ENCODE measurements around the gene ZFPM1.

DNA sequence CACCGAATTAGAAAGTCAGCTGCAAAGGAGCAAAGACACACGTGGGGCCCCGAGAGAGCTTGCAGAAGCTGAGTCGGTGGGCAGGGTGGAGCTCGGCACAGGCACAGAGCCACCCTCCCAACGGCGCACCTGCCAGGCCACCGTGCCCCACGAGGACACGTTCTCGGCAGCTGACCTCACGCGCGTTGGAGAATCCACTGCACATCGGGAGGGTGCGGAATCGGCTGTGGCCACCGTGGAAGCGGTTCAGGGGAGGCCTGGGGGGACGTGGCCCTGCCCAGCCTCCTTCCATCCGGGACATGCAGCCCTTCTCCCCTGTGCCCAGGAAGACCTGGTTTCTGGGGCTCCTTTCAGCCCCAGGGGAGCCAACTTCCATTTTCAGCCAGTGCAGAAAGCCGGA lies 20.9 kb upstream of the ZFPM1 start:
- TF ChIP-seq RAD21 (IDR thresholded peaks at IDR 0.05; ENCODE audit: low read depth) (no peak), NFIC (IDR thresholded peaks at IDR 0.05) (no peak), YY1 (IDR thresholded peaks at IDR 0.05; ENCODE audit: low read depth) (no peak), EP300 (IDR thresholded peaks at IDR 0.05; ENCODE audit: borderline replicate concordance) (no peak)
- TF ChIP-seq, protein P1, sequence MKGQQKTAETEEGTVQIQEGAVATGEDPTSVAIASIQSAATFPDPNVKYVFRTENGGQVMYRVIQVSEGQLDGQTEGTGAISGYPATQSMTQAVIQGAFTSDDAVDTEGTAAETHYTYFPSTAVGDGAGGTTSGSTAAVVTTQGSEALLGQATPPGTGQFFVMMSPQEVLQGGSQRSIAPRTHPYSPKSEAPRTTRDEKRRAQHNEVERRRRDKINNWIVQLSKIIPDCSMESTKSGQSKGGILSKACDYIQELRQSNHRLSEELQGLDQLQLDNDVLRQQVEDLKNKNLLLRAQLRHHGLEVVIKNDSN (IDR thresholded peaks at IDR 0.05), result no peak
